T-cell (primary cell): ENCODE data around the gene GJA3. TPM values are rescaled to one million over a fixed set of nuclear protein-coding genes. Genes with fewer than 3 reads are reported as not detected.
"Not testable (repeated sequence)": the region's sequence is repeated elsewhere in the genome, so short reads cannot be mapped to it uniquely, and the experiment has no call there.

Experiments used
- ATAC-seq, 4 experiments: fragments of 200-7000 bp in 3 of 4; fragments of 150-1000 bp in 1 of 4; cut with Tn5 transposase; replicated peaks in 1 of 4; 1 replicate in 3 of 4; 2 replicates in 1 of 4; pipeline ENCODE4 v1.10.0; 2021; ENCODE audit warnings: moderate library complexity in 3 of 4, mild to moderate bottlenecking in 2 of 4, moderate number of reproducible peaks in 1 of 4
- CTCF ChIA-PET, 2 donors: fragments of 300-600 bp; sonication (Branson Sonifier 250); formaldehyde crosslinking; loops; one replicate each; lab custom pipeline; 2022; ENCODE audit warnings: antibody characterized with exemption in 2 of 2; lab: Charles Lee
- POLR2A ChIA-PET, 2 donors: fragments of 300-600 bp; sonication (Branson Sonifier 250); formaldehyde crosslinking; loops; one replicate each; lab custom pipeline; 2022; ENCODE audit warnings: antibody characterized with exemption in 2 of 2; lab: Charles Lee
- DNase-seq, 35 experiments: peaks; one replicate each; pipeline versions ENCODE4 v3.0.0 to v3.0.0-alpha.2; 2013 to 2023
- H3K27ac ChIP-seq: one replicate; pipeline ENCODE4 v1.5.1; 2013; ENCODE audit warnings: low read length
- H3K27me3 ChIP-seq, 2 experiments: replicated peaks in 1 of 2; 1 replicate in 1 of 2; 2 replicates in 1 of 2; pipeline versions ENCODE4 v1.6.1 to v1.7.0; 2013; ENCODE audit warnings: low read length in 1 of 2, mixed read lengths in 1 of 2; ENCODE audit not compliant: control insufficient read depth in 2 of 2, insufficient read depth in 2 of 2; ENCODE audit errors: extremely low read depth in 1 of 2
- H3K36me3 ChIP-seq, 2 donors: 1 replicate in 1 of 2; 2 replicates in 1 of 2; pipeline versions ENCODE4 v1.6.1 to v1.7.0; 2013; ENCODE audit warnings: low read length in 1 of 2; ENCODE audit not compliant: control insufficient read depth in 2 of 2, insufficient read depth in 1 of 2; ENCODE audit errors: extremely low read depth in 1 of 2
- H3K4me1 ChIP-seq, 2 experiments: 1 replicate in 1 of 2; 2 replicates in 1 of 2; pipeline versions ENCODE4 v1.6.1 to v1.7.0; 2013; ENCODE audit warnings: low read length in 2 of 2, mixed read lengths in 1 of 2; ENCODE audit not compliant: insufficient read depth in 2 of 2, control insufficient read depth in 1 of 2; ENCODE audit errors: extremely low read depth in 1 of 2
- H3K4me3 ChIP-seq, 2 donors: 1 replicate in 1 of 2; 2 replicates in 1 of 2; pipeline versions ENCODE4 v1.5.1 to v1.7.0; 2013; ENCODE audit warnings: mild to moderate bottlenecking in 2 of 2, low read length in 1 of 2, moderate library complexity in 1 of 2; ENCODE audit not compliant: control insufficient read depth in 1 of 2; ENCODE audit errors: extremely low read depth in 1 of 2
- H3K9me3 ChIP-seq: 2 replicates; pipeline ENCODE4 v1.7.0; 2013
- H3K27ac Mint-ChIP-seq, 2 donors: one replicate each; pipeline ENCODE4 v1.8.0; 2020 to 2021; ENCODE audit warnings: mild to moderate bottlenecking in 2 of 2, mixed read lengths in 2 of 2
- H3K27me3 Mint-ChIP-seq, 2 donors: one replicate each; pipeline ENCODE4 v1.8.0; 2021 to 2022; ENCODE audit warnings: mixed read lengths in 2 of 2
- H3K36me3 Mint-ChIP-seq: one replicate; pipeline ENCODE4 v1.8.0; 2021; ENCODE audit warnings: mixed read lengths
- H3K4me1 Mint-ChIP-seq, 3 donors: one replicate each; pipeline ENCODE4 v1.8.0; 2020 to 2022; ENCODE audit warnings: mixed read lengths in 3 of 3, mild to moderate bottlenecking in 1 of 3
- H3K4me3 Mint-ChIP-seq, 3 donors: one replicate each; pipeline ENCODE4 v1.8.0; 2020 to 2022; ENCODE audit warnings: mild to moderate bottlenecking in 3 of 3, mixed read lengths in 3 of 3, moderate library complexity in 3 of 3
- H3K9me3 Mint-ChIP-seq, 3 donors: one replicate each; pipeline ENCODE4 v1.8.0; 2020 to 2022; ENCODE audit warnings: mixed read lengths in 3 of 3
- WGBS: methylation state at CpG from one replicate; pipeline ENCODE4 v1.1.5; 2013; ENCODE audit warnings: missing lambda C conversion rate; ENCODE audit not compliant: insufficient coverage; 5-methylcytosine and 5-hydroxymethylcytosine counted together
- total RNA-seq, 35 experiments: library from RNA in 6 of 35; stranded (reverse) in 6 of 35; fragments of 120-200 nt in 1 of 35; gene quantifications; one replicate each; pipeline versions ENCODE4 v1.2.1 to v1.2.4 and lab custom pipeline; 2013 to 2026

The GJA3 gene
- total RNA-seq, 5 donors from 2014 or later (not counting 1 experiment from before 2014, with no cell fraction given): 0.10 to 0.93 (median 0.42) TPM

DNA sequence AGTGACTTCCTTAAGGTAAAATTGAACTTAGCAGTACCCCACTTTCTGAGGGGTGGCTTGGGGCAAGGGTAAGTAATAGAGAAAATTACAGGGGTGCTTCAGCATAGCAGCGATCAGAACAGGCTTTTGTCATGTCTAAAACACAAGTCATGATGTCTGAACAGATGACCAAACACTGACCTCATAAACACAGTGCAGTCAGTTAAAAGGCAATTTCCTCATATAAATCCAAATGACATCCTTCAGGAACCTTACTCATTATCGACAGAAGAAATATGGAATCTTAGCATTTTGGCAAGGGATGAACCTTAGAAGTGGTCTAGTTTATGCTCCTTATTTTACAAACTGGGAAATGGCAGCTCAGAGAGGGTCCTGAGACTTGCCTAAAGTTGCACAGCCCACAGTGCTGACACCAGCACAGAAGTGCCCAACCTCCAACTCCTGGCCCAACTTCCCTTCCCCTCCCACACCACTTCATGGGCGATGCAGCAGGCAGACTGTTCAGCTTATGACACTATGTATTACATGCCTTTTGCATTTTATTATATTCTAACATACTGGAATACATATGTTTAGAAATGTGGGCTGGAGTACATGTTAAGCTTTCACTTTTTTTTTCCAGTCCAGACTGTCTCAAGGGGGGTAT is 3.6 kb downstream of the GJA3 start:
- peaks cover 16 to 37% of the 10 kb centered on the region in 2 experiments for H3K27me3 ChIP-seq
- H3K27me3 Mint-ChIP-seq: peaks cover 14 to 41% of the 10 kb centered on the region in 2 donors
- H3K4me1 Mint-ChIP-seq: peaks cover 13 to 17% (median 17%) of the 10 kb centered on the region in 3 donors
- no peaks in the 10 kb centered on the region for H3K9me3 ChIP-seq
- ATAC-seq: no peak
- H3K9me3 Mint-ChIP-seq: no peaks in the 10 kb centered on the region
- no peak overlapping the region for H3K4me3 Mint-ChIP-seq
- no peak overlapping the region for H3K4me3 ChIP-seq
- no peak overlapping the region for H3K27ac Mint-ChIP-seq
- H3K36me3 Mint-ChIP-seq: no peaks in the 10 kb centered on the region
- no CpG with 5 or more reads among the region's 3 CpGs for WGBS
- H3K27ac ChIP-seq: no peak overlapping the region
- POLR2A ChIA-PET: no interaction called here
- CTCF ChIA-PET: interaction anchor here (0.6 to 0.9 kb wide), 2 partner anchors 23 to 28 kb away, joined by 3 to 4 read pairs; no protein-coding TSS in a partner anchor
- H3K4me1 ChIP-seq: peaks cover 4 to 18% of the 10 kb centered on the region in 2 experiments
- no peak for DNase-seq
- no peaks in the 10 kb centered on the region for H3K36me3 ChIP-seq

DNA sequence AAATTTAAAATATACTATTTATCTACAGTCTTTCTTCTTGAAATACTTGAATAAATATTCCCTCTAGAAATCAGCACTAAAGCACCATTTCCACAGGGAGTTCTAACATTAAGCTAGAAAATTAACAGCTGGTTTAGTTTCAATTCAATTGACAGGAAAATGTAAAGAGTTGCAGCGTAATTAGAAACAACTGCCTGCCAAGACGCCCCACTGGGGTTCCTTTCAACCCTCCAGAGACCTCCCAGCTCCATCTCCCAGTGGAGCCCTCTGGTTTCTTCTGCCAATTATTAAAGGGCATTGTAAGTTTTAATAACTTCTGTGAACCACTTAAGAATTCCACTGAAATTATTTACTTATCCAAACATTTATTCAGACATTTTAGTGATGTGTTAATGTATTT is 4.2 kb downstream of the GJA3 start:
- no peak for ATAC-seq
- no peaks in the 10 kb centered on the region for H3K9me3 ChIP-seq
- H3K4me3 ChIP-seq: no peak overlapping the region
- WGBS: no CpG with 5 or more reads among the region's 2 CpGs
- peaks cover 2 to 14% of the 10 kb centered on the region in 2 experiments for H3K4me1 ChIP-seq
- H3K27me3 Mint-ChIP-seq: peaks cover 14 to 39% of the 10 kb centered on the region in 2 donors
- CTCF ChIA-PET: interaction anchor here in 1 of 2 donors (0.6 to 0.9 kb wide), 2 partner anchors 29 to 368 kb away, joined by 3 read pairs; no protein-coding TSS in a partner anchor
- H3K4me1 Mint-ChIP-seq: peaks cover 10 to 13% (median 12%) of the 10 kb centered on the region in 3 donors
- no peak for DNase-seq
- no peaks in the 10 kb centered on the region for H3K36me3 ChIP-seq
- POLR2A ChIA-PET: no interaction called here
- H3K4me3 Mint-ChIP-seq: no peak overlapping the region
- H3K36me3 Mint-ChIP-seq: no peaks in the 10 kb centered on the region
- no peak overlapping the region for H3K27ac Mint-ChIP-seq
- no peak overlapping the region for H3K27ac ChIP-seq
- H3K27me3 ChIP-seq: peaks cover 16 to 39% of the 10 kb centered on the region in 2 experiments
- H3K9me3 Mint-ChIP-seq: no peaks in the 10 kb centered on the region

GRCh38 chr13:20153290-20153689 is 7.6 kb downstream of the GJA3 start:
- H3K9me3 Mint-ChIP-seq, H3K36me3 ChIP-seq: not testable (repeated sequence)

GRCh38 chr13:20151612-20152011 is 9.2 kb downstream of the GJA3 start:
- ChIA-PET POLR2A (no interaction called here), CTCF (no interaction called here)
- Mint-ChIP-seq H3K4me1 (peaks cover 0 to 6% (median 0%) of the 10 kb centered on the region in 3 donors), H3K27ac (no peak overlapping the region), H3K9me3 (no peaks in the 10 kb centered on the region), H3K4me3 (no peak overlapping the region), H3K27me3 (peaks cover 28 to 57% of the 10 kb centered on the region in 2 donors), H3K36me3 (no peaks in the 10 kb centered on the region)
- Histone ChIP-seq H3K36me3 (no peaks in the 10 kb centered on the region), H3K27me3 (peaks cover 5 to 40% of the 10 kb centered on the region in 2 experiments), H3K27ac (no peak overlapping the region), H3K9me3 (no peaks in the 10 kb centered on the region), H3K4me3 (no peak overlapping the region), H3K4me1 (no peaks in the 10 kb centered on the region)
- no peak for ATAC-seq
- no peak for DNase-seq
- 81% methylated on average over 11 of the region's 11 CpGs for WGBS

More at GRCh38 chr13:20153290-20153689, 7.6 kb downstream of the GJA3 start:
- H3K4me1 ChIP-seq, DNase-seq, POLR2A ChIA-PET, H3K9me3 ChIP-seq, H3K27ac ChIP-seq, H3K4me3 Mint-ChIP-seq, H3K4me3 ChIP-seq, ATAC-seq, H3K4me1 Mint-ChIP-seq, H3K36me3 Mint-ChIP-seq, H3K27ac Mint-ChIP-seq: not testable (repeated sequence)
- WGBS: no CpG with 5 or more reads among the region's 2 CpGs
- peaks cover 9 to 45% of the 10 kb centered on the region in 2 experiments for H3K27me3 ChIP-seq
- CTCF ChIA-PET: interaction anchor here in 1 of 2 donors (1.0 kb wide), 1 partner anchor 11 kb away, joined by 3 read pairs; no protein-coding TSS in a partner anchor
- peaks cover 25 to 52% of the 10 kb centered on the region in 2 donors for H3K27me3 Mint-ChIP-seq

DNA sequence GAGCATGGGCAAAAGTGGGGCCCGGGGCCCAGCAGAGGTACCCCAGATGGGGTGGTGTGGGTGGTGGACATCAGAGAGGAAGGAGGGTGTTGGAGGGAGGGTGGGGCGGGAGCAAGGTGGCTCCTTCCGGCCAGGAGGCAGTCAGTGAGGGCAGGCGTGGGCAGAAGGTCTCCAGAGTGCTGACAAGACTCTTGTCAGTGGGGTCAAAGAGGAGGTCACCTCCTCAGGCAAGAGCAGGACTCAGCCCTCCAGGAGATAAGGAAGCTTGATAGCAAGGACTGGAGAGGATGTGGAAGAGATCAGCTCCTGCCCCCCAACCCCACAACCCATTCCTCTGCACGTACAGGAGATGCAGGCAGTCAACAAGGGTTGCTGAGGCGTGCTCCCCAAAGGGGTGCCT is 9.8 kb downstream of the GJA3 start:
- no peaks in the 10 kb centered on the region for H3K36me3 Mint-ChIP-seq
- H3K9me3 Mint-ChIP-seq: no peaks in the 10 kb centered on the region
- H3K4me1 ChIP-seq: no peaks in the 10 kb centered on the region
- WGBS: 61% methylated on average over 4 of the region's 6 CpGs
- H3K27ac Mint-ChIP-seq: no peak overlapping the region
- H3K4me1 Mint-ChIP-seq: peaks cover 0 to 6% (median 0%) of the 10 kb centered on the region in 3 donors
- no peak for ATAC-seq
- H3K27me3 Mint-ChIP-seq: peaks cover 28 to 62% of the 10 kb centered on the region in 2 donors
- H3K4me3 ChIP-seq: no peak overlapping the region
- no peaks in the 10 kb centered on the region for H3K9me3 ChIP-seq
- peaks cover 5 to 41% of the 10 kb centered on the region in 2 experiments for H3K27me3 ChIP-seq
- CTCF ChIA-PET: no interaction called here
- H3K36me3 ChIP-seq: no peaks in the 10 kb centered on the region
- DNase-seq: no peak
- H3K4me3 Mint-ChIP-seq: no peak overlapping the region
- POLR2A ChIA-PET: no interaction called here
- H3K27ac ChIP-seq: no peak overlapping the region

GRCh38 chr13:20150561-20150960 is 10.3 kb downstream of the GJA3 start:
- H3K4me3 Mint-ChIP-seq: no peak overlapping the region
- no peaks in the 10 kb centered on the region for H3K36me3 Mint-ChIP-seq
- DNase-seq: no peak
- CTCF ChIA-PET: no interaction called here
- peaks cover 28 to 65% of the 10 kb centered on the region in 2 donors for H3K27me3 Mint-ChIP-seq
- POLR2A ChIA-PET: interaction anchor here in 1 of 2 donors (0.5 kb wide), 1 partner anchor 138 kb away, joined by 3 read pairs; no protein-coding TSS in a partner anchor
- no peaks in the 10 kb centered on the region for H3K9me3 Mint-ChIP-seq
- H3K27ac Mint-ChIP-seq: no peak overlapping the region
- Histone ChIP-seq H3K27me3 (peaks cover 5 to 46% of the 10 kb centered on the region in 2 experiments), H3K4me3 (no peak overlapping the region), H3K27ac (no peak overlapping the region), H3K4me1 (no peaks in the 10 kb centered on the region), H3K9me3 (no peaks in the 10 kb centered on the region), H3K36me3 (no peaks in the 10 kb centered on the region)
- WGBS: 77% methylated on average over 9 of the region's 9 CpGs
- peaks cover 0 to 6% (median 0%) of the 10 kb centered on the region in 3 donors for H3K4me1 Mint-ChIP-seq
- no peak for ATAC-seq
